ENCODE measurements around the gene WWOX. TPM values are rescaled to one million over a fixed set of nuclear protein-coding genes. Genes with fewer than 3 reads are reported as not detected.

The WWOX gene
- total and polyA plus RNA-seq, 2 donors (not counting 3 experiments of a cell fraction or from before 2014, with no cell fraction given): 6.2 to 12.5 TPM

DNA sequence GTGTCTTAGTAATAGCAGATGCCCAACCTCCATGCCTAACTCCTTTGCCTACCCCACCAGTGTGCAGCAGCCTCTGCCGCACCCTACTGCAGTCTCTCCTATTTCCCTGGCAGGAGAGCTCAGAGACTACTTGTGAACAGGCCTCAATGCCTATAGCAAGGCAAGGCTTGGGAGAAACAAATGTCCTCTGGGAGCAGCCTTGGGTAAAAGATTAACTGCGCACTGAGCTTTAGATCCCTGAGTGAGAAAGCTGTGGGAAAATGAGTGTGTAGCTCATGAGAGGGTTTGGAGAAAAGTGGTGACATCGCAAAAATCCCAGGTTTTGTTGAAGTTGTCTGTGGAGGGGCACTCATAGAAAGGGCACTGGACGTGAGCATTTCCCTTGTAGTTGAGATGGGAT lies 335.8 kb downstream of the WWOX start:
- dilution Hi-C loops (cut with MboI; ENCODE audit: extremely low pct_ligation_motif_present, low sequenced_read_pairs): no loop called here
- FAIRE-seq: no peak
- no peak overlapping the region for H3K27ac ChIP-seq (ENCODE audit: insufficient read depth, low read depth, low read length)
- H3K4me1 ChIP-seq (ENCODE audit: control insufficient read depth, extremely low read depth, insufficient read depth, low read length): no peaks in the 10 kb centered on the region
- H3K9me3 ChIP-seq (replicated peaks; ENCODE audit: control insufficient read depth, insufficient read depth, low read length): peaks cover 2% of the 10 kb centered on the region
- CTCF ChIA-PET: interaction anchor here (0.7 kb wide), 1 partner anchor 15 kb away, joined by 3 read pairs; no protein-coding TSS in a partner anchor
- H3K27me3 ChIP-seq (ENCODE audit: control insufficient read depth in 2 of 2, insufficient read depth in 2 of 2, low read length in 2 of 2): no peaks in the 10 kb centered on the region
- TF ChIP-seq POLR2A (IDR thresholded peaks at IDR 0.05; ENCODE audit: low read depth, low read length) (no peak), FOS (IDR thresholded peaks at IDR 0.05; ENCODE audit: borderline replicate concordance, insufficient read depth, low read length) (no peak), JUN (IDR thresholded peaks at IDR 0.05; ENCODE audit: borderline replicate concordance, insufficient read depth, insufficient read length, low read depth) (no peak), POLR2AphosphoS5 (IDR thresholded peaks at IDR 0.05; ENCODE audit: insufficient read depth, low read depth, low read length) (no peak), GATA2 (IDR thresholded peaks at IDR 0.05; ENCODE audit: insufficient read depth, insufficient read length, low read depth, low read length) (no peak), EZH2 (IDR thresholded peaks at IDR 0.05; ENCODE audit: borderline replicate concordance, low read depth, low read length, severe bottlenecking) (no peak), MYC (IDR thresholded peaks at IDR 0.05; ENCODE audit: low read depth, low read length) (no peak)
- TF ChIP-seq, protein P1, sequence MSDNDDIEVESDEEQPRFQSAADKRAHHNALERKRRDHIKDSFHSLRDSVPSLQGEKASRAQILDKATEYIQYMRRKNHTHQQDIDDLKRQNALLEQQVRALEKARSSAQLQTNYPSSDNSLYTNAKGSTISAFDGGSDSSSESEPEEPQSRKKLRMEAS (IDR thresholded peaks at IDR 0.05; ENCODE audit: insufficient read depth, insufficient read length): no peak
- TF ChIP-seq, protein P2, sequence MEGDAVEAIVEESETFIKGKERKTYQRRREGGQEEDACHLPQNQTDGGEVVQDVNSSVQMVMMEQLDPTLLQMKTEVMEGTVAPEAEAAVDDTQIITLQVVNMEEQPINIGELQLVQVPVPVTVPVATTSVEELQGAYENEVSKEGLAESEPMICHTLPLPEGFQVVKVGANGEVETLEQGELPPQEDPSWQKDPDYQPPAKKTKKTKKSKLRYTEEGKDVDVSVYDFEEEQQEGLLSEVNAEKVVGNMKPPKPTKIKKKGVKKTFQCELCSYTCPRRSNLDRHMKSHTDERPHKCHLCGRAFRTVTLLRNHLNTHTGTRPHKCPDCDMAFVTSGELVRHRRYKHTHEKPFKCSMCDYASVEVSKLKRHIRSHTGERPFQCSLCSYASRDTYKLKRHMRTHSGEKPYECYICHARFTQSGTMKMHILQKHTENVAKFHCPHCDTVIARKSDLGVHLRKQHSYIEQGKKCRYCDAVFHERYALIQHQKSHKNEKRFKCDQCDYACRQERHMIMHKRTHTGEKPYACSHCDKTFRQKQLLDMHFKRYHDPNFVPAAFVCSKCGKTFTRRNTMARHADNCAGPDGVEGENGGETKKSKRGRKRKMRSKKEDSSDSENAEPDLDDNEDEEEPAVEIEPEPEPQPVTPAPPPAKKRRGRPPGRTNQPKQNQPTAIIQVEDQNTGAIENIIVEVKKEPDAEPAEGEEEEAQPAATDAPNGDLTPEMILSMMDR (IDR thresholded peaks at IDR 0.05; ENCODE audit: extremely low read depth in 1 of 2, insufficient read depth in 1 of 2, low read depth in 1 of 2, low read length in 2 of 2): no peak
- intact Hi-C loops (cut with micrococcal nuclease): no loop called here
- DNase-seq (ENCODE audit: low read depth, low spot score): no peak
- no peaks in the 10 kb centered on the region for H4K20me1 ChIP-seq (replicated peaks; ENCODE audit: control insufficient read depth, extremely low read depth, insufficient read depth, low read length)
- H3K9me1 ChIP-seq (replicated peaks; ENCODE audit: control insufficient read depth, extremely low read depth, insufficient read depth, low read length): no peaks in the 10 kb centered on the region
- H3K4me2 ChIP-seq (ENCODE audit: insufficient read depth, low read length): no peak overlapping the region
- no peak overlapping the region for H2AFZ ChIP-seq (ENCODE audit: low read depth, low read length)
- POLR2A ChIA-PET: no interaction called here
- H3K9ac ChIP-seq (replicated peaks; ENCODE audit: extremely low read depth, insufficient read depth, low read length): no peak overlapping the region
- no peak overlapping the region for H3K4me3 ChIP-seq (replicated peaks in 1 of 3; ENCODE audit: insufficient read depth in 1 of 3, low read depth in 1 of 3, low read length in 3 of 3)
- no peaks in the 10 kb centered on the region for H3K36me3 ChIP-seq (ENCODE audit: control insufficient read depth in 2 of 2, extremely low read depth in 1 of 2, insufficient read depth in 2 of 2, low read length in 2 of 2)
- no TSS peak for BruUV-seq (replicated peaks)
- no peaks in the 10 kb centered on the region for H3K79me2 ChIP-seq (ENCODE audit: control insufficient read depth, insufficient read depth, low read length)
